Stomach (tissue), 9 donors: ENCODE data around the gene SYNGR3. TPM values are rescaled to one million over a fixed set of nuclear protein-coding genes. Genes with fewer than 3 reads are reported as not detected.

Experiments used
- DNase-seq, 2 donors: peaks; one replicate each; pipeline versions ENCODE4 v3.0.0 to v3.0.0-alpha.2; 2013 to 2019
- H3K27ac ChIP-seq, 5 donors: fragments of 200-600 bp in 4 of 5; sonication (generic) in 4 of 5; one replicate each; pipeline ENCODE4 v1.5.1; 2013 to 2019; ENCODE audit warnings: mild to moderate bottlenecking in 1 of 5, moderate library complexity in 1 of 5
- H3K27me3 ChIP-seq, 3 donors: fragments of 200-600 bp; sonication (generic); one replicate each; pipeline ENCODE4 v1.5.1; 2017 to 2019; ENCODE audit warnings: mixed run types in 1 of 3
- H3K36me3 ChIP-seq, 4 donors: fragments of 200-600 bp; sonication (generic); 1 replicate in 3 of 4; 2 replicates in 1 of 4; pipeline ENCODE4 v1.5.1; 2016 to 2019
- H3K4me1 ChIP-seq, 4 donors: fragments of 200-600 bp; sonication (generic); one replicate each; pipeline ENCODE4 v1.5.1; 2016 to 2019
- H3K4me3 ChIP-seq, 4 donors: fragments of 200-600 bp; sonication (generic) in 3 of 4; one replicate each; pipeline ENCODE4 v1.5.1; 2016 to 2019; ENCODE audit warnings: mild to moderate bottlenecking in 1 of 4
- H3K9me3 ChIP-seq, 4 donors: fragments of 200-600 bp; sonication (generic); one replicate each; pipeline ENCODE4 v1.5.1; 2016 to 2019
- CTCF ChIP-seq, 7 experiments: fragments of 450-650 bp in 4 of 7; fragments of 200-600 bp in 3 of 7; sonication (generic) in 3 of 7; IDR thresholded peaks; one replicate each; pipeline ENCODE4 v1.5.1; 2016 to 2019; ENCODE audit warnings: antibody characterized with exemption in 7 of 7, control low read depth in 2 of 7, mild to moderate bottlenecking in 1 of 7
- EP300 ChIP-seq: sonication (generic); formaldehyde crosslinking; IDR thresholded peaks from one replicate; pipeline ENCODE4 v1.6.1; 2017; ENCODE audit warnings: antibody characterized with exemption
- POLR2A ChIP-seq, 4 donors: fragments of 450-650 bp; IDR thresholded peaks; one replicate each; pipeline ENCODE4 v1.6.1; 2016; ENCODE audit warnings: antibody characterized with exemption in 4 of 4, control low read depth in 2 of 4, mild to moderate bottlenecking in 1 of 4, moderate library complexity in 1 of 4
- POLR2AphosphoS5 ChIP-seq, 3 donors: sonication (generic); formaldehyde crosslinking; IDR thresholded peaks; one replicate each; pipeline ENCODE4 v1.6.1; 2016; ENCODE audit warnings: antibody characterized with exemption in 3 of 3
- WGBS, 5 donors: extraction: QIAGEN DNeasy Blood & Tissue Kit in 3 of 5; methylation state at CpG; one replicate each; pipeline versions ENCODE4 v1.1.5 to v1.1.7; 2013 to 2018; 5-methylcytosine and 5-hydroxymethylcytosine counted together
- intact Hi-C: fragments of 100-400 bp; cut with DNase I; formaldehyde crosslinking; loops from one replicate; pipeline ENCODE4 v1.15.1; 2023; ENCODE audit warnings: low total_unique reads
- polyA plus RNA-seq, 3 donors: library from polyadenylated mRNA; stranded (reverse); fragments of 200-250 nt; gene quantifications; one replicate each; pipeline ENCODE4 v1.2.3, GENCODE V29; 2013
- small RNA-seq, 4 donors: library from RNA; depleted of rRNA; stranded (forward); fragments of <200 nt; gene quantifications; one replicate each; pipeline ENCODE3, GENCODE V24; 2016
- total RNA-seq, 5 donors: library from RNA; depleted of rRNA; stranded (reverse); fragments of >200 nt; gene quantifications; one replicate each; pipeline versions ENCODE4 v1.1.0 to v1.2.3, GENCODE V29; 2014 to 2016
- donor health status: healthy with polysubstance abuse.
- donor health status: Bipolar disorder and iron deficiency.
- donor health status: healthy.

Gene SYNGR3
- total and polyA plus RNA-seq, 8 donors: 1.3 to 1.7 TPM; not detected in 6

- H3K4me1 ChIP-seq: peaks cover 70 to 98% (median 93%) of the 10 kb centered on the region in 4 donors
- peak; percentile 51 to 88 for DNase-seq
These were observed 51.2 kb downstream of the SYNGR3 start for GRCh38 chr16:2040787-2041522.

GRCh38 chr16:2042171-2042985 is 52.6 kb downstream of the SYNGR3 start:
- WGBS, 5 donors: 48 to 59% (median 51%) methylated on average over 16 to 22 of the region's 22 CpGs
- peak in 2 of 3 donors; percentile 45 to 62 for TF ChIP-seq POLR2AphosphoS5 (IDR thresholded peaks at IDR 0.05)
- TF ChIP-seq CTCF (IDR thresholded peaks at IDR 0.05): no peak
- H3K36me3 ChIP-seq: peaks cover 4 to 20% (median 11%) of the 10 kb centered on the region in 4 donors
- DNase-seq: peak; percentile 57 to 82
- peaks cover 69 to 98% (median 93%) of the 10 kb centered on the region in 4 donors for H3K4me1 ChIP-seq
- intact Hi-C loops: no loop called here
- peak overlapping the region; percentile 83 to 95 (median 88) for H3K27ac ChIP-seq
- H3K4me3 ChIP-seq: no peak overlapping the region
- no peaks in the 10 kb centered on the region for H3K27me3 ChIP-seq
- H3K9me3 ChIP-seq: no peaks in the 10 kb centered on the region

More at GRCh38 chr16:2040787-2041522, 51.2 kb downstream of the SYNGR3 start:
- Histone ChIP-seq H3K27me3 (no peaks in the 10 kb centered on the region), H3K36me3 (peaks cover 11 to 25% (median 19%) of the 10 kb centered on the region in 4 donors), H3K4me3 (no peak overlapping the region), H3K27ac (peak overlapping the region; percentile 83 to 95 (median 88)), H3K9me3 (no peaks in the 10 kb centered on the region)
- 40 to 66% (median 48%) methylated on average over 12 to 20 of the region's 20 CpGs for WGBS, 5 donors
- no peak for TF ChIP-seq CTCF (IDR thresholded peaks at IDR 0.05)
- no peak for TF ChIP-seq EP300
- TF ChIP-seq POLR2AphosphoS5 (IDR thresholded peaks at IDR 0.05): peak in 2 of 3 donors; percentile 30 to 49
- intact Hi-C loops: no loop called here

- H3K27ac ChIP-seq: peak overlapping the region; percentile 26 to 95 (median 88)
- TF ChIP-seq EP300 (no peak), POLR2AphosphoS5 (IDR thresholded peaks at IDR 0.05) (no peak), POLR2A (IDR thresholded peaks at IDR 0.05) (no peak), CTCF (IDR thresholded peaks at IDR 0.05) (no peak)
- no peaks in the 10 kb centered on the region for H3K9me3 ChIP-seq
- WGBS, 5 donors: 72 to 84% (median 75%) methylated on average over 5 to 11 of the region's 11 CpGs
- DNase-seq: no peak
- intact Hi-C loops: no loop called here
- no peaks in the 10 kb centered on the region for H3K27me3 ChIP-seq
- H3K4me1 ChIP-seq: peaks cover 69 to 92% (median 87%) of the 10 kb centered on the region in 4 donors
- H3K4me3 ChIP-seq: no peak overlapping the region
- peaks cover 0 to 14% (median 4%) of the 10 kb centered on the region in 4 donors for H3K36me3 ChIP-seq
These were observed 53.4 kb downstream of the SYNGR3 start for GRCh38 chr16:2042986-2043666.

Small RNA genes lying within 50 kb of the gene (small RNA-seq; reads per million reads assigned to genes)
- gene AC005363.2: 0 reads per million in 4 donors
- 0 reads per million in 4 donors for gene RN7SL219P
- gene SNORA10: 0 reads per million in 4 donors
- 0 reads per million in 4 donors for gene SNORA64

Other genes starting within 250 kb of the SYNGR3 start
Only the 30 nearest of the 32 such genes appear.
- gene NME3, start 218.4 kb upstream of the SYNGR3 start, total RNA-seq: 100 to 1,000 TPM in 2 of 5 donors, 10 to 100 TPM in 3; 18.7 to 420 (median 52.1) TPM
- 100 to 1,000 TPM; 116 to 194 (median 135) TPM for gene NME3, start 218.4 kb upstream of the SYNGR3 start, polyA plus RNA-seq
- 10 to 100 TPM in 4 of 5 donors, 1 to 10 TPM in 1; 8.8 to 94.1 (median 34.4) TPM for gene EME2, start 217.2 kb upstream of the SYNGR3 start, total RNA-seq
- 1 to 10 TPM; 2.6 to 7.9 (median 6.9) TPM for gene EME2, start 217.2 kb upstream of the SYNGR3 start, polyA plus RNA-seq
- 100 to 1,000 TPM in 1 of 5 donors, 10 to 100 TPM in 4; 21.1 to 204 (median 64.7) TPM for gene MRPS34, start 216.8 kb upstream of the SYNGR3 start, total RNA-seq
- 100 to 1,000 TPM; 120 to 155 (median 126) TPM for gene MRPS34, start 216.8 kb upstream of the SYNGR3 start, polyA plus RNA-seq
- gene SPSB3, start 207.4 kb upstream of the SYNGR3 start, total RNA-seq: 100 to 1,000 TPM in 1 of 5 donors, 10 to 100 TPM in 4; 22.2 to 186 (median 70.9) TPM
- gene SPSB3, start 207.4 kb upstream of the SYNGR3 start, polyA plus RNA-seq: 100 to 1,000 TPM in 1 of 3 donors, 10 to 100 TPM in 2; 54.2 to 111 (median 83.6) TPM
- 100 to 1,000 TPM in 1 of 5 donors, 10 to 100 TPM in 4; 14.7 to 171 (median 54.8) TPM for gene NUBP2, start 207.0 kb upstream of the SYNGR3 start, total RNA-seq
- gene NUBP2, start 207.0 kb upstream of the SYNGR3 start, polyA plus RNA-seq: 10 to 100 TPM; 60.6 to 86.0 (median 74.7) TPM
- gene IGFALS, start 196.3 kb upstream of the SYNGR3 start, total RNA-seq: 10 to 100 TPM in 2 of 5 donors, 1 to 10 TPM in 2, not detected in 1; 2.9 to 24.6 (median 8.8) TPM
- 10 to 100 TPM in 1 of 3 donors, 1 to 10 TPM in 2; 2.4 to 21.0 (median 6.0) TPM for gene IGFALS, start 196.3 kb upstream of the SYNGR3 start, polyA plus RNA-seq
- gene HAGH, start 163.1 kb upstream of the SYNGR3 start, total RNA-seq: 100 to 1,000 TPM in 1 of 5 donors, 10 to 100 TPM in 4; 30.3 to 119 (median 64.8) TPM
- gene HAGH, start 163.1 kb upstream of the SYNGR3 start, polyA plus RNA-seq: 10 to 100 TPM; 64.9 to 80.2 (median 73.5) TPM
- 100 to 1,000 TPM in 1 of 5 donors, 10 to 100 TPM in 4; 16.7 to 484 (median 36.6) TPM for gene FAHD1, start 162.8 kb upstream of the SYNGR3 start, total RNA-seq
- gene FAHD1, start 162.8 kb upstream of the SYNGR3 start, polyA plus RNA-seq: 10 to 100 TPM; 15.4 to 37.7 (median 22.8) TPM
- not detected for gene MEIOB, start 117.8 kb upstream of the SYNGR3 start, total RNA-seq
- gene MEIOB, start 117.8 kb upstream of the SYNGR3 start, polyA plus RNA-seq: under 1 TPM in 1 of 3 donors, not detected in 2; 0.13 TPM
- gene HS3ST6, start 71.6 kb upstream of the SYNGR3 start, total RNA-seq: not detected
- gene HS3ST6, start 71.6 kb upstream of the SYNGR3 start, polyA plus RNA-seq: 1 to 10 TPM in 1 of 3 donors, not detected in 2; 1.6 TPM
- 10 to 100 TPM in 3 of 5 donors, 1 to 10 TPM in 1, not detected in 1; 6.2 to 61.1 (median 16.3) TPM for gene MSRB1, start 46.8 kb upstream of the SYNGR3 start, total RNA-seq
- 10 to 100 TPM; 31.2 to 68.5 (median 48.9) TPM for gene MSRB1, start 46.8 kb upstream of the SYNGR3 start, polyA plus RNA-seq
- not detected for gene RPL3L, start 35.3 kb upstream of the SYNGR3 start, total RNA-seq
- gene RPL3L, start 35.3 kb upstream of the SYNGR3 start, polyA plus RNA-seq: under 1 TPM in 2 of 3 donors, not detected in 1; 0.05 to 0.19 TPM
- gene NDUFB10, start 30.4 kb upstream of the SYNGR3 start, total RNA-seq: 100 to 1,000 TPM in 1 of 5 donors, 10 to 100 TPM in 4; 28.6 to 119 (median 57.5) TPM
- 100 to 1,000 TPM; 242 to 285 (median 253) TPM for gene NDUFB10, start 30.4 kb upstream of the SYNGR3 start, polyA plus RNA-seq
- gene RPS2, start 25.1 kb upstream of the SYNGR3 start, total RNA-seq: 1,000 to 10,000 TPM in 4 of 5 donors, 100 to 1,000 TPM in 1; 997 to 2,615 (median 1,653) TPM
- gene RPS2, start 25.1 kb upstream of the SYNGR3 start, polyA plus RNA-seq: 1,000 to 10,000 TPM; 2,720 to 4,842 (median 2,788) TPM
- gene RNF151, start 23.1 kb upstream of the SYNGR3 start, total RNA-seq: not detected
- not detected for gene RNF151, start 23.1 kb upstream of the SYNGR3 start, polyA plus RNA-seq
- 100 to 1,000 TPM in 1 of 5 donors, 10 to 100 TPM in 3, 1 to 10 TPM in 1; 9.4 to 174 (median 26.3) TPM for gene TBL3, start 17.9 kb upstream of the SYNGR3 start, total RNA-seq
- 10 to 100 TPM; 32.7 to 52.7 (median 48.9) TPM for gene TBL3, start 17.9 kb upstream of the SYNGR3 start, polyA plus RNA-seq
- 10 to 100 TPM in 1 of 5 donors, not detected in 4; 58.2 TPM for gene NOXO1, start 8.5 kb upstream of the SYNGR3 start, total RNA-seq
- 1 to 10 TPM; 1.2 to 3.4 (median 2.6) TPM for gene NOXO1, start 8.5 kb upstream of the SYNGR3 start, polyA plus RNA-seq
- 100 to 1,000 TPM in 1 of 5 donors, 10 to 100 TPM in 1, 1 to 10 TPM in 3; 3.1 to 313 (median 9.9) TPM for gene GFER, start 5.8 kb upstream of the SYNGR3 start, total RNA-seq
- gene GFER, start 5.8 kb upstream of the SYNGR3 start, polyA plus RNA-seq: 10 to 100 TPM; 31.2 to 50.6 (median 36.1) TPM
- 10 to 100 TPM; 16.3 to 86.2 (median 34.8) TPM for gene ZNF598, start 19.9 kb downstream of the SYNGR3 start, total RNA-seq
- gene ZNF598, start 19.9 kb downstream of the SYNGR3 start, polyA plus RNA-seq: 10 to 100 TPM; 21.1 to 31.0 (median 21.4) TPM
- under 1 TPM in 1 of 5 donors, not detected in 4; 0.55 TPM for gene NPW, start 29.8 kb downstream of the SYNGR3 start, total RNA-seq
- 10 to 100 TPM in 1 of 3 donors, 1 to 10 TPM in 2; 1.6 to 12.4 (median 2.4) TPM for gene NPW, start 29.8 kb downstream of the SYNGR3 start, polyA plus RNA-seq
- gene NHERF2, start 36.9 kb downstream of the SYNGR3 start, total RNA-seq: 100 to 1,000 TPM in 2 of 5 donors, 10 to 100 TPM in 3; 17.4 to 201 (median 95.5) TPM
- 100 to 1,000 TPM in 2 of 3 donors, 10 to 100 TPM in 1; 65.4 to 236 (median 157) TPM for gene NHERF2, start 36.9 kb downstream of the SYNGR3 start, polyA plus RNA-seq
- gene NTHL1, start 57.9 kb downstream of the SYNGR3 start, total RNA-seq: 100 to 1,000 TPM in 2 of 5 donors, 1 to 10 TPM in 3; 2.3 to 663 (median 9.5) TPM
- gene NTHL1, start 57.9 kb downstream of the SYNGR3 start, polyA plus RNA-seq: 10 to 100 TPM; 29.2 to 40.6 (median 36.6) TPM
- gene TSC2, start 58.0 kb downstream of the SYNGR3 start, total RNA-seq: 100 to 1,000 TPM in 3 of 5 donors, 10 to 100 TPM in 2; 68.5 to 369 (median 118) TPM
- gene TSC2, start 58.0 kb downstream of the SYNGR3 start, polyA plus RNA-seq: 10 to 100 TPM; 40.8 to 46.0 (median 41.1) TPM
- 100 to 1,000 TPM in 3 of 5 donors, 10 to 100 TPM in 2; 88.5 to 776 (median 459) TPM for gene PKD1, start 145.9 kb downstream of the SYNGR3 start, total RNA-seq
- gene PKD1, start 145.9 kb downstream of the SYNGR3 start, polyA plus RNA-seq: 10 to 100 TPM; 10.4 to 58.9 (median 22.7) TPM
- 100 to 1,000 TPM in 1 of 5 donors, 10 to 100 TPM in 1, not detected in 3; 27.2 to 114 TPM for gene RAB26, start 158.7 kb downstream of the SYNGR3 start, total RNA-seq
- 10 to 100 TPM; 15.1 to 63.4 (median 20.3) TPM for gene RAB26, start 158.7 kb downstream of the SYNGR3 start, polyA plus RNA-seq
- 100 to 1,000 TPM in 1 of 5 donors, 10 to 100 TPM in 4; 20.9 to 204 (median 58.9) TPM for gene TRAF7, start 165.8 kb downstream of the SYNGR3 start, total RNA-seq
- 10 to 100 TPM; 27.1 to 39.5 (median 37.3) TPM for gene TRAF7, start 165.8 kb downstream of the SYNGR3 start, polyA plus RNA-seq
- gene CASKIN1, start 206.6 kb downstream of the SYNGR3 start, total RNA-seq: under 1 TPM in 1 of 5 donors, not detected in 4; 0.73 TPM
- gene CASKIN1, start 206.6 kb downstream of the SYNGR3 start, polyA plus RNA-seq: under 1 TPM; 0.15 to 0.55 (median 0.19) TPM
- 100 to 1,000 TPM in 1 of 5 donors, 10 to 100 TPM in 3, 1 to 10 TPM in 1; 7.5 to 235 (median 56.2) TPM for gene MLST8, start 215.5 kb downstream of the SYNGR3 start, total RNA-seq
- gene MLST8, start 215.5 kb downstream of the SYNGR3 start, polyA plus RNA-seq: 10 to 100 TPM; 46.8 to 68.1 (median 55.3) TPM
- gene BRICD5, start 220.9 kb downstream of the SYNGR3 start, total RNA-seq: 10 to 100 TPM in 4 of 5 donors, 1 to 10 TPM in 1; 2.6 to 78.8 (median 16.5) TPM
- gene BRICD5, start 220.9 kb downstream of the SYNGR3 start, polyA plus RNA-seq: 1 to 10 TPM; 4.2 to 6.5 (median 6.3) TPM
- gene PGP, start 224.9 kb downstream of the SYNGR3 start, total RNA-seq: 10 to 100 TPM in 4 of 5 donors, 1 to 10 TPM in 1; 9.4 to 90.4 (median 15.9) TPM
- 10 to 100 TPM in 2 of 3 donors, 1 to 10 TPM in 1; 9.3 to 11.0 (median 10.0) TPM for gene PGP, start 224.9 kb downstream of the SYNGR3 start, polyA plus RNA-seq